D721Med (cell line): ENCODE data around the gene HNRNPA1.
"Not testable (repeated sequence)": the region's sequence is repeated elsewhere in the genome, so short reads cannot be mapped to it uniquely, and the experiment has no call there.

Experiments used
- DNase-seq: peaks from one replicate; pipeline ENCODE4 v3.0.0; 2011; ENCODE audit warnings: low spot score; ENCODE audit not compliant: insufficient read length
- FAIRE-seq: peaks from 2 replicates; lab custom pipeline; 2011; peaks lifted over from hg19 to GRCh38; lab: Jason Lieb, UNC
- CTCF ChIP-seq: IDR thresholded peaks from 2 replicates; pipeline ENCODE4 v1.5.1; 2012; ENCODE audit warnings: mild to moderate bottlenecking, control low read depth; ENCODE audit not compliant: insufficient read depth; ENCODE audit errors: missing control alignments

Gene HNRNPA1

GRCh38 chr12:54300732-54301427, 20.4 kb downstream of the HNRNPA1 start, which contains the start of gene NFE2:
NFE2 (minus strand) TSS chr12:54301015; CDS start chr12:54295248, 5,767 bp downstream.
- no peak for DNase-seq
- FAIRE-seq, result no peak

DNA sequence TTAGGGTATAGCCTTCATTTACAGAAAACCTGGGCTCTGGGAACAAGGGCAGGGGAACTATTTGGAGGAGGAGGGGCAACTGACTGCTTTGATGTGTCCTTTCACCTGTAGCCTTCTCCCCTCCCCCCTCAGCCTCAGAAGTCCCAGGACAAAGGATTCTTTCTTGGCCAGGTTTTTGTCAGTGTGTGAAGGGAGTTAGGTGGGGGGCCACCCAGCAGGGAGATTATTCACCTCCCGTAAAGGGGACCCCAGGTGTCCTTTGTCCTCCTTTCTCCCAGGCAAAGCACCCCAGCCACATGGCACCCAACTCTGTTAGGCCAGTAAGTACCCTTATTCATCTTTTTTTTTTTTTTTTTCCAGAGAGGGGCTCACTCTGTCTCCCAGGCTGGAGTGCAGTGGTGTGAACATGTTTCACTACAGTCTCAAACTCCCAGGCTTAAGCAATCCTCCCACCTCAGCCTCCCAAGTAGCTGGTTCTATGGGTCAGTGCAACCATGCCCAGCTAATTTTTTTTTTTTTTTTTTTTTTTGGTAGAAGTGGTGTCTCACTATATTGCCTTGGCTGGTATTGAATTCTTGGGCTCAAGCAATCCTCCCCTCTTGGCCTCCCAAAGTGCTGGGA, 21.0 kb downstream of the HNRNPA1 start:
- FAIRE-seq (no peak), DNase-seq (no peak)
- no peak for TF ChIP-seq CTCF

More at GRCh38 chr12:54300732-54301427, 20.4 kb downstream of the HNRNPA1 start, which contains the start of gene NFE2:
- TF ChIP-seq CTCF, result no peak

GRCh38 chr12:54303640-54304039, 23.1 kb downstream of the HNRNPA1 start:
- TF ChIP-seq CTCF, result no peak
- DNase-seq, result no peak

DNA sequence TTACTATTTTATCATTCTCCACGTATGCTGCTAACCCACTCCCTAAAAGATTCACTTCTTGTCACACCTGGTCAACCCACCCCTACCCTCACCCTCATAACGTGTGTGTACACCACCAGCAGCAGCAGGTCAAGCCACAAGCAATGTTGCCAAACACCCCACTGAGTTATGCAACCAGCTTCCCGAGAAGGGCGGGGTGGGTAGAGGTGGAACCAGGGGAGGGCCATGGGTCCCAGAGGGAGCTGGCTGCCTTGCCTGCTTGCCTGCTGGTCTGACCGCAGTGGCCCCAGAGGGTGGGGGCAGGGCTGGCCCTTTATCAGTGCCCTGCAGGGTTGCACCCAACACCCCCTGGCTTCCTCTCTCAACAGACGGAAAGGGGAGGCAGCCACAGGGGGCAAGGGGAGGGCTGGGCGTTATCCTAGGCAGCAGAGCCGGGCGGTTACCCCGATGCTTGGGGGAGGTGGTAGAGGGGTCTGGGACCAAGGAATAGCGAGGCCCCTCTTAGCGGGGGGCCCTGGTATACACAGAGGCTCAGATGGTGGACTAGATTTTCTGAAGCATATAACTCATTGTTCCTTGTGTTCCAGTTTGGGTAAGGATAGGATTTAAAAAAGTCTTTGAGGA, 23.8 kb downstream of the HNRNPA1 start:
- DNase-seq, result no peak
- no peak for TF ChIP-seq CTCF
- FAIRE-seq, result no peak

More at GRCh38 chr12:54303640-54304039, 23.1 kb downstream of the HNRNPA1 start:
- no peak for FAIRE-seq

DNA sequence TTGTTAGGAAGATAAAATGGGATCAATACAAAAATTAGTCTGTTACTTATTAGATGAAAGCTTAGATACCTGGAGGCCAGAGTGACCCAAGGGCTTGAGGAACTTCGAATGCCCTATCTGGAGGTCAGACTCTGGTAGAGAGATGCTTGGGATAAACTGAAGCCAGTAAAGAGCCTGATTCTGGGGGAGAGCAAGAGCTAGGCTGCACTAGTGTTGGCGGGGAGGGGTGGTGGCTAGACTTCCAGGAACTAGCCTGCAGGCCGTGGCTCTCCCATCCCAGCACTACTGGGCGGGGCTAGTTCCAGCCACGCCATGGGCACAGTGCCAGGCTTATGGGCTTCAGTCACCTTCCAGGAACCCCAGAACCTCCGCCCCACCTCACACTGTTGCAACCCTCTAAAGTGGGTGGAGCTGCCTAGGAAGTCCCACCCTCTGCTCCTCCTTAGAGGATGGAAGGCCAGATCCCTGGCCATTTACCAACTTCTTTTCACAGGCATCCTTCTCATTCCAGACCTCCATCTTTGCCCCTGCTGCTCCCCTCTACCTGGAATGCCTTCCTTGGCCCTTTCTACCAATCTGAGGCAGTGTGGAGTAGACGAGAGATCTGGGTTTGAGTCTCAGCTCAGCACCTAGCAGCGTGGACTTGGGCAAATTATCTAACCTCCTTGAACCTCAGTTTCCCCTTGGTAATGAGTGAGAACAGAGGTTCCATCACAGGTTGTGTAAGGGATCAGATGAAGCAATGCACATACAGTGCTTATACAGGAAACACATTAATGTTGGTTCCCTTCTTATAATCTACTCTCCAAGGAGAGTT, 26.6 kb downstream of the HNRNPA1 start:
- DNase-seq (no peak), FAIRE-seq (no peak)
- no peak for TF ChIP-seq CTCF

- FAIRE-seq, result no peak
- no peak for DNase-seq
- TF ChIP-seq CTCF, result no peak
These were observed 30.5 kb downstream of the HNRNPA1 start for GRCh38 chr12:54311051-54311450.

DNA sequence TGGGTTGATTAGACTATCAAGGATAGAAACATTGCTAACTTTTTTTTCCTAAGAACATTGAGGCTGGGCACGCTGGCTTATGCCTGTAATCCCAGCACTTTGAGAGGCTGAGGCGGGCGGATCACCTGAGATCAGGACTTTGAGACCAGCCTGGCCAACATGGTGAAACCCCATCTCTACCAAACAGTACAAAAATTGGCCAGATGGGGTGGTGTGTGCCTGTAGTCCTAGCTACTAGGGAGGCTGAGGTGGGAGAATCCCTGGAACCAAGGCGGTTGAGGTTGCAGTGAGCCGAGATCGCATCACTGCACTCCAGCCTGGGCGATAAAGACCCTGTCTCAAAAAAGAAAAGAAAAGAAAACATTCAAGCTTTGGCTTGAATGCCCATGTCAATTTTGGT, 31.8 kb downstream of the HNRNPA1 start:
- not testable (repeated sequence) for FAIRE-seq, DNase-seq
